Mesenchymal stem cell (in vitro differentiated cells and primary cell): ENCODE measurements around the gene METAP1D.
A peak's percentile ranks its signal among the peaks of the same experiment; 100 is the strongest.

Experiments used
- DNase-seq: peaks from one replicate; pipeline ENCODE4 v3.0.0-alpha.2; 2013
- H2AFZ ChIP-seq: one replicate; pipeline ENCODE4 v1.6.1; 2013; ENCODE audit warnings: low read depth, mild to moderate bottlenecking, control low read depth, inconsistent platforms, low read length, moderate library complexity
- H2AK5ac ChIP-seq: 2 replicates; pipeline ENCODE4 v1.6.1; 2013; ENCODE audit warnings: low read length, moderate library complexity, mild to moderate bottlenecking, inconsistent platforms; ENCODE audit not compliant: severe bottlenecking
- H2BK120ac ChIP-seq: one replicate; pipeline ENCODE4 v1.6.1; 2013; ENCODE audit warnings: low read depth, mild to moderate bottlenecking, inconsistent platforms, low read length, moderate library complexity
- H2BK12ac ChIP-seq, 2 experiments: one replicate each; pipeline ENCODE4 v1.6.1; 2013; ENCODE audit warnings: inconsistent platforms in 2 of 2, low read length in 2 of 2, mild to moderate bottlenecking in 2 of 2, moderate library complexity in 2 of 2, control low read depth in 1 of 2
- H2BK15ac ChIP-seq: one replicate; pipeline ENCODE4 v1.6.1; 2013; ENCODE audit warnings: mild to moderate bottlenecking, low read depth, inconsistent platforms; ENCODE audit not compliant: poor library complexity, severe bottlenecking
- H2BK5ac ChIP-seq: 2 replicates; pipeline ENCODE4 v1.6.1; 2013; ENCODE audit warnings: low read depth, mild to moderate bottlenecking, low read length, control low read depth, inconsistent platforms; ENCODE audit not compliant: poor library complexity, severe bottlenecking
- H3K14ac ChIP-seq, 2 experiments: one replicate each; pipeline ENCODE4 v1.6.1; 2013; ENCODE audit warnings: inconsistent platforms in 2 of 2, low read length in 2 of 2, control low read depth in 1 of 2, mild to moderate bottlenecking in 1 of 2, moderate library complexity in 1 of 2
- H3K18ac ChIP-seq, 2 experiments: one replicate each; pipeline ENCODE4 v1.6.1; 2013; ENCODE audit warnings: inconsistent platforms in 2 of 2, low read length in 2 of 2, control low read depth in 1 of 2, low read depth in 1 of 2, mild to moderate bottlenecking in 1 of 2
- H3K23ac ChIP-seq, 2 experiments: one replicate each; pipeline ENCODE4 v1.6.1; 2013; ENCODE audit warnings: inconsistent platforms in 2 of 2, low read length in 2 of 2, mild to moderate bottlenecking in 2 of 2, moderate library complexity in 2 of 2, control low read depth in 1 of 2
- H3K27ac ChIP-seq: 2 replicates; pipeline ENCODE4 v1.5.1; 2013; ENCODE audit warnings: mild to moderate bottlenecking, moderate library complexity, low read length, control low read depth, inconsistent platforms; ENCODE audit not compliant: poor library complexity, severe bottlenecking
- H3K27me3 ChIP-seq, 2 experiments: 2 replicates each; pipeline versions ENCODE4 v1.6.1 to v1.7.0; 2013; ENCODE audit warnings: low read length in 2 of 2, mild to moderate bottlenecking in 2 of 2, moderate library complexity in 2 of 2, control low read depth in 1 of 2, inconsistent platforms in 1 of 2; ENCODE audit not compliant: control insufficient read depth in 1 of 2, insufficient read depth in 1 of 2
- H3K36me3 ChIP-seq, 2 experiments: 2 replicates each; pipeline versions ENCODE4 v1.6.1 to v1.7.0; 2013; ENCODE audit warnings: low read length in 2 of 2, control low read depth in 1 of 2, inconsistent platforms in 1 of 2, low read depth in 1 of 2, mild to moderate bottlenecking in 1 of 2; ENCODE audit not compliant: insufficient read depth in 2 of 2, control insufficient read depth in 1 of 2
- H3K4ac ChIP-seq, 2 experiments: one replicate each; pipeline ENCODE4 v1.6.1; 2013; ENCODE audit warnings: inconsistent platforms in 2 of 2, low read length in 2 of 2, mild to moderate bottlenecking in 2 of 2, moderate library complexity in 2 of 2, control low read depth in 1 of 2, low read depth in 1 of 2
- H3K4me1 ChIP-seq: 2 replicates; pipeline ENCODE4 v1.6.1; 2013; ENCODE audit warnings: low read depth, low read length, control low read depth; ENCODE audit not compliant: control insufficient read depth, insufficient read depth
- H3K4me2 ChIP-seq: 2 replicates; pipeline ENCODE4 v1.6.1; 2013; ENCODE audit warnings: low read length, mild to moderate bottlenecking, inconsistent platforms; ENCODE audit not compliant: poor library complexity, severe bottlenecking
- H3K4me3 ChIP-seq, 2 experiments: 2 replicates each; pipeline versions ENCODE4 v1.5.1 to v1.7.0; 2013; ENCODE audit warnings: low read length in 2 of 2, mild to moderate bottlenecking in 2 of 2, control low read depth in 1 of 2, low read depth in 1 of 2; ENCODE audit not compliant: insufficient read depth in 1 of 2
- H3K79me1 ChIP-seq: replicated peaks from 2 replicates; pipeline ENCODE4 v1.6.1; 2013; ENCODE audit warnings: mild to moderate bottlenecking, control low read depth, low read length, inconsistent platforms; ENCODE audit not compliant: poor library complexity, severe bottlenecking
- H3K9ac ChIP-seq: 2 replicates; pipeline ENCODE4 v1.7.0; 2013; ENCODE audit warnings: mild to moderate bottlenecking, low read length, moderate library complexity
- H3K9me3 ChIP-seq: 2 replicates; pipeline ENCODE4 v1.7.0; 2013; ENCODE audit warnings: mild to moderate bottlenecking, low read length; ENCODE audit not compliant: control insufficient read depth
- H4K8ac ChIP-seq: one replicate; pipeline ENCODE4 v1.6.1; 2013; ENCODE audit warnings: inconsistent platforms, mild to moderate bottlenecking, low read length, moderate library complexity
- H4K91ac ChIP-seq: one replicate; pipeline ENCODE4 v1.6.1; 2013; ENCODE audit warnings: mild to moderate bottlenecking, low read length, inconsistent platforms
- WGBS: methylation state at CpG from one replicate; pipeline ENCODE4 v1.1.7; 2013; ENCODE audit warnings: mixed read lengths; 5-methylcytosine and 5-hydroxymethylcytosine counted together

METAP1D gene

GRCh38 chr2:172079416-172079815 is 79.7 kb downstream of the METAP1D start:
- Histone ChIP-seq H4K8ac (no peak overlapping the region), H3K23ac (no peak overlapping the region), H3K36me3 (no peaks in the 10 kb centered on the region), H2BK12ac (no peak overlapping the region), H3K27me3 (peaks cover 46 to 64% of the 10 kb centered on the region in 2 experiments), H3K4me1 (peaks cover 16% of the 10 kb centered on the region), H4K91ac (no peak overlapping the region), H3K4me2 (no peak overlapping the region), H2BK5ac (no peak overlapping the region), H2BK15ac (no peak overlapping the region), H3K27ac (no peak overlapping the region), H2BK120ac (no peak overlapping the region), H3K14ac (no peak overlapping the region), H2AK5ac (no peak overlapping the region), H3K4ac (no peak overlapping the region), H2AFZ (no peak overlapping the region), H3K4me3 (no peak overlapping the region), H3K18ac (no peak overlapping the region), H3K79me1 (no peaks in the 10 kb centered on the region), H3K9me3 (peaks cover 9% of the 10 kb centered on the region), H3K9ac (no peak overlapping the region)
- DNase-seq = no peak
- WGBS = 81% methylated on average over 4 of the region's 5 CpGs

GRCh38 chr2:172079838-172080640 is 80.3 kb downstream of the METAP1D start:
- no peak overlapping the region for H2BK120ac ChIP-seq
- no peak overlapping the region for H2BK15ac ChIP-seq
- no peak overlapping the region for H3K9ac ChIP-seq
- H4K91ac ChIP-seq = no peak overlapping the region
- no peak overlapping the region for H3K14ac ChIP-seq
- H3K4me2 ChIP-seq = no peak overlapping the region
- H3K4ac ChIP-seq = no peak overlapping the region
- H3K23ac ChIP-seq = no peak overlapping the region
- H3K4me1 ChIP-seq = peaks cover 22% of the 10 kb centered on the region
- H2AFZ ChIP-seq = no peak overlapping the region
- no peaks in the 10 kb centered on the region for H3K36me3 ChIP-seq
- H4K8ac ChIP-seq = no peak overlapping the region
- peaks cover 9% of the 10 kb centered on the region for H3K9me3 ChIP-seq
- no peak overlapping the region for H3K18ac ChIP-seq
- no peak overlapping the region for H2BK5ac ChIP-seq
- peaks cover 52 to 69% of the 10 kb centered on the region in 2 experiments for H3K27me3 ChIP-seq
- H3K79me1 ChIP-seq = no peaks in the 10 kb centered on the region
- 16% methylated on average over 34 of the region's 38 CpGs for WGBS
- DNase-seq = peak; percentile 17
- H3K27ac ChIP-seq = no peak overlapping the region
- no peak overlapping the region for H2AK5ac ChIP-seq
- no peak overlapping the region for H2BK12ac ChIP-seq
- no peak overlapping the region for H3K4me3 ChIP-seq

GRCh38 chr2:172080641-172081220 is 81.0 kb downstream of the METAP1D start:
- Histone ChIP-seq H2BK15ac (no peak overlapping the region), H2AFZ (no peak overlapping the region), H3K27me3 (peaks cover 56 to 74% of the 10 kb centered on the region in 2 experiments), H3K4me1 (peaks cover 26% of the 10 kb centered on the region), H3K79me1 (no peaks in the 10 kb centered on the region), H3K14ac (no peak overlapping the region), H3K18ac (no peak overlapping the region), H3K9me3 (peaks cover 9% of the 10 kb centered on the region), H2BK5ac (no peak overlapping the region), H2BK120ac (no peak overlapping the region), H3K9ac (no peak overlapping the region), H3K4ac (no peak overlapping the region), H2BK12ac (no peak overlapping the region), H2AK5ac (no peak overlapping the region), H3K4me3 (no peak overlapping the region), H4K91ac (no peak overlapping the region), H3K23ac (peak overlapping the region in 1 of 2 experiments; percentile 23), H3K4me2 (no peak overlapping the region), H4K8ac (no peak overlapping the region), H3K36me3 (no peaks in the 10 kb centered on the region), H3K27ac (no peak overlapping the region)
- WGBS = 5% methylated on average over 25 of the region's 25 CpGs
- DNase-seq = no peak

- H2BK5ac ChIP-seq = no peak overlapping the region
- no peak for DNase-seq
- peaks cover 9% of the 10 kb centered on the region for H3K9me3 ChIP-seq
- peak overlapping the region in 1 of 2 experiments; percentile 23 for H3K23ac ChIP-seq
- H3K14ac ChIP-seq = no peak overlapping the region
- H3K4me2 ChIP-seq = no peak overlapping the region
- no peak overlapping the region for H2BK15ac ChIP-seq
- H4K8ac ChIP-seq = no peak overlapping the region
- peaks cover 30% of the 10 kb centered on the region for H3K4me1 ChIP-seq
- H3K4me3 ChIP-seq = no peak overlapping the region
- H3K79me1 ChIP-seq = no peaks in the 10 kb centered on the region
- no peak overlapping the region for H3K27ac ChIP-seq
- no peak overlapping the region for H3K9ac ChIP-seq
- H2AFZ ChIP-seq = no peak overlapping the region
- no peak overlapping the region for H2BK120ac ChIP-seq
- WGBS = 9% methylated on average over 31 of the region's 36 CpGs
- no peak overlapping the region for H3K18ac ChIP-seq
- no peak overlapping the region for H2BK12ac ChIP-seq
- no peak overlapping the region for H3K4ac ChIP-seq
- H3K36me3 ChIP-seq = no peaks in the 10 kb centered on the region
- H2AK5ac ChIP-seq = no peak overlapping the region
- peak overlapping the region; percentile 21 for H4K91ac ChIP-seq
- H3K27me3 ChIP-seq = peaks cover 63 to 81% of the 10 kb centered on the region in 2 experiments
Observed at GRCh38 chr2:172081221-172082022, 81.7 kb downstream of the METAP1D start.
